ENCODE data around the gene SOSTDC1. TPM values are rescaled to one million over a fixed set of nuclear protein-coding genes. Genes with fewer than 3 reads are reported as not detected.
"Not testable (repeated sequence)": the region's sequence is repeated elsewhere in the genome, so short reads cannot be mapped to it uniquely, and the experiment has no call there.

SOSTDC1 gene, protein sequence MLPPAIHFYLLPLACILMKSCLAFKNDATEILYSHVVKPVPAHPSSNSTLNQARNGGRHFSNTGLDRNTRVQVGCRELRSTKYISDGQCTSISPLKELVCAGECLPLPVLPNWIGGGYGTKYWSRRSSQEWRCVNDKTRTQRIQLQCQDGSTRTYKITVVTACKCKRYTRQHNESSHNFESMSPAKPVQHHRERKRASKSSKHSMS
- not detected in 2 replicates for total RNA-seq (2014; rRNA removed; shearing (Covaris generic); ENCODE audit: low replicate concordance)

DNA sequence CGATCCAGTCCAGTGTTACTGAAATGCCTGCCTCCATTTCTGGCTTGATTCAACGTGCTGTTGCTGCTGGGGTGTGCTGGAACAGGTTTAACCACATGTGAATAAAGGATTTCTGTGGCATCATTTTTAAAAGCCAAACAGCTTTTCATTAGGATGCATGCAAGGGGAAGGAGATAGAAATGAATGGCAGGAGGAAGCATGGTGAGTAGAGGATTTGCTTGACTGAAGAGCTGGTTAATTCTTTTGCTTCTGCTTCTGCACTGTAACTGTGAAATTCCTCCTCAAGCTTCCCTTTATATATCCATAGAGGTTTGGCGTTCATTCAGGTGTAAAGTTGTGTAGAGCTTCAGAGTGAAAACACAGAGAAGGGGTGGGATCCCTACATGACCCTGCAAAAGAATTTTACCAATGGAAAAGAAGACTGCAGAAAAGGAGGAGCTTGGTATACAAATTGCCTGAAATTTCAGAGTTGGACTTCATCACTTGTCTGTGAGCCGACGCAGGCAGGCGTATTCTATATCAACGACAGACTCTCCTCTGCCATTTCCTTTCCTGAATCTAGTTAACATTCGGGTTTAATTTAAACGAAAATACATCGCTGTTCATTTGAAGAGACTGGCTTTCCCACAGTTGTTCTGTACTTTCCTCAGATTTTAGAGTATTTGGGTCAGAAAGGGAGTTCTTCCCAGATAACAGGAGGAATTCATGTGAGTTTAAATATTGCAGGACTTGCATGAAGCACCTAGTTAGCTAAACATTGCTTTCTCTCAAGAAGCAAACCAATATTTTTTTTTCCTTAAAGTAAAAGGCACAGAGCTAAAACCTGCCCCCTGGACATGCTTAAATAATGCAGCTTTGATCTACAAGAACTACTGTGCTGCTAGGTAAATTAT lies at the start of gene SOSTDC1:
SOSTDC1 (minus strand) TSS at position 270 of the 893 bp plus-strand sequence; CDS start at position 200, 70 bp downstream.
- DNase-seq: no peak

DNA sequence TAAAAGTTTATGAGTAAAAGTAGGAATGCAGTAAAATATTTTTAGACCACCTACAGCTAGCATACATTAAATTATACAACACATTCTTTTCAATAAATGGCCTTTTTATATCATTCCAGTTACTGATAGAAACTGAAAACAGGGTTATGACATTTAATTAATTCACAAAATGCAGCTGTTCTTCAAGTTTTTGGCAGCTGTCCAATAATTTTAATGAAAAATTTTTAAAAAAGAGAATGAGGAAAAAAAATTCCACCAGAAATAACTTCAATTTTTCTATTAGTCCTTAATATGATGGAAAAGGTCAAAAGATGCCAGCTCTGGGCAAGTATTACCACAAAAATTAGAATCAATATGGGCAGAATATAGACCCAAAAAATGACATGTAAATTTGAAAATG lies 49.2 kb upstream of the SOSTDC1 start:
- H3K27me3 ChIP-seq: peaks cover 2% of the 10 kb centered on the region; the same call in 1 of the 2 replicates
- no peak for DNase-seq
- H3K36me3 ChIP-seq: no peaks in the 10 kb centered on the region
- H3K4me3 ChIP-seq: no peak overlapping the region
- H3K9me3 ChIP-seq: no peaks in the 10 kb centered on the region

More for the DNA sequence above, at the start of gene SOSTDC1:
- Histone ChIP-seq H3K27me3 (0 out of 2 replicates have a peak, but pooled peaks cover 3% of the 10 kb centered on the region), H3K9me3 (no peaks in the 10 kb centered on the region), H3K4me3 (0 out of 2 replicates have a peak within 1 kb of the TSS, but pooled peaks have one; percentile 6), H3K36me3 (no peaks in the 10 kb centered on the region)

DNA sequence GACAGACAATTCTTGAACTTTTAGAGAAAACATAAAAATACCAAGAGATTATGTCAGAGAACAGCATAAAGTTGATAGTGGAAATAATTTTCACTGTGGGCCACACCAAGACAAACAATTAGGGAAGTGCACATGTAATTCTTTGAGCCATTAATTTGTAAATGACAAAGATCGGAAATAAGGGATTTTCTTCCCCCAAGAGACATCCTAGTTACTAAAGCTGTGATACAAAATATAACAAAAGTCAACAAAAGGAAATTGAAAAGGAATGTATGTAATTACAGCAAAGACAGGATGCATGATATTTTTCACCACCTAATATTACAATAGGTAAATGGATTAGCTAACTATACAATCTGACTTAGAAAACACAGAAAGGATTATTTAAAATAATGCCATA lies 48.7 kb upstream of the SOSTDC1 start:
- Histone ChIP-seq H3K4me3 (no peak overlapping the region), H3K36me3 (no peaks in the 10 kb centered on the region), H3K27me3 (peaks cover 2% of the 10 kb centered on the region; the same call in 1 of the 2 replicates), H3K9me3 (no peaks in the 10 kb centered on the region)
- no peak for DNase-seq

DNA sequence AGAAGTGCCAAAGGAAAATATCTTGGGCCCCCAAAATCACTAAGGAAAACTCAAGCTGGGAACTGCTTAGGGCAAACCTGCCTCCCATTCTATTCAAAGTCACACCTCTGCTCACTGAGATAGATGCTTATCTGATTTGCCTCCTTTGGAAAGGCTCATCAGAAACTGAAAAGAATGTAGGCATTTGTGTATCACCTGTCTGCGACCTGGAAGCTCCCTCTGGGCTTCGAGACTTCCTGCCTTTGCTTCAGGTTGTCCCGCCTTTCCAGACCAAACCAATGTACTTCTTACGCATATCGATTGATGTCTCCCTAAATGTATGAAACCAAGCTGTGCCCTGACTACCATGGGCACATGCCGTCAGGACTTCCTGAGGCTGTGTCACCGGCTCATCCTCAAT lies 46.6 kb upstream of the SOSTDC1 start:
- Histone ChIP-seq H3K4me3 (no peak overlapping the region), H3K36me3 (no peaks in the 10 kb centered on the region), H3K27me3 (no peaks in the 10 kb centered on the region; the same call in 1 of the 2 replicates), H3K9me3 (no peaks in the 10 kb centered on the region)
- DNase-seq: no peak

DNA sequence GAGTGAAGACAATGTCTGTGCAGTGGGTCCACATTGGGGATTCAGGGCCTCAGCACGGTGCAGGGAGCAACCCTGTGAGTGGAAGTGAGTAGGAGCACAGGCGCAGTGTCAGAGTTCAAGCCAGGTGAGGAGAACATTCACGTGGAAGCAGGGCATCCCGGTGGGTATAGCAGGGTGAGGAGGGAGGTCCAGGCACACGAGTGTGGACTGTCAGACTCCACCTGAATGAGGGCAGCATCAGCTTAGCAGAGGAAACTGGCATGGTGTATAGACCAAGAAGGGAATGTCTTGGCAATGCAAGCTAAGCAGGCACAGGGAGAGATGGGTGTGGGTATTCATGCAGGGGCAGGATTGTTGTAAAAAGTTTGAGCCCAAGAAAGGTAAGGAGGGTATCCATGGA lies 45.8 kb upstream of the SOSTDC1 start:
- Histone ChIP-seq H3K36me3 (no peaks in the 10 kb centered on the region), H3K9me3 (no peaks in the 10 kb centered on the region), H3K27me3 (no peaks in the 10 kb centered on the region), H3K4me3 (no peak overlapping the region)
- no peak for DNase-seq

DNA sequence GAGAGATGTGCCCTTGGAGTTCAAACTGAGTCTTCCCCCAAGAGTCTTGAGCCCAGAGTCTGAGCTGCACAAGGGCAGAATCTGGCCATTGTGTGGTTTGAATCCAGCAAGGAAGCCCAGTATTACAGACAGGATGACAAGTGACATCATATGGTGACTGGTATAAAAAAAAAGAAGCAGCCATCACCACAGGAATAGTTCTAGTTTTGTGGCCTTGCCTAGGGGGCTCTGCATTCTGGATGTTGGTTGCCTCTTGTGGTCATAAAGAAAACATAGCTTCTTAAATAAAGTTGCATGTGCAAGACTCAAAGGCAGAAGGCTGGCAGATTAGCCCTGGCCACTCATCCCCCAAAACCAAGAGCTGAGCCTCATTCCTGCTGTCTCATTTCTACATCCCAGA lies 44.3 kb upstream of the SOSTDC1 start:
- Histone ChIP-seq H3K4me3 (no peak overlapping the region), H3K9me3 (no peaks in the 10 kb centered on the region), H3K36me3 (no peaks in the 10 kb centered on the region), H3K27me3 (no peaks in the 10 kb centered on the region)
- DNase-seq: no peak

DNA sequence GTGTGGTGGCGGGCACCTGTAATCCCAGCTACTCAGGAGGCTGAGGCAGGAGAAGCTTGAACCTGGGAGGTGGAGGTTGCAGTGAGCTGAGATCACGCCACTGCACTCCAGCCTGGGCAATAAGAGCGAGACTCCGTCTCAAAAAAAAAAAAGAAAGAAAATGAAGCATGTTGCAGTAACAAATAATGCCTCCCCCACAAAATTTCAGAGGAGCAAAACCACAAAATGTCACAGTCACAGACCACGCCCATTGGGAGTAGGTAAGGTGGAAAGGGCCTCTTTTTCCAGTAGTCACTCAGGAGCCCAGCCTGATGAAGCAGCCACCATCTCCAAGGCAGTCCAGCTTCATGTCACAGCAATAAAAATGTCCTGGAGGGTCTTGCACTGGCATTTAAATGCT lies 40.9 kb upstream of the SOSTDC1 start:
- not testable (repeated sequence) for DNase-seq, H3K27me3 ChIP-seq, H3K4me3 ChIP-seq, H3K9me3 ChIP-seq, H3K36me3 ChIP-seq

DNA sequence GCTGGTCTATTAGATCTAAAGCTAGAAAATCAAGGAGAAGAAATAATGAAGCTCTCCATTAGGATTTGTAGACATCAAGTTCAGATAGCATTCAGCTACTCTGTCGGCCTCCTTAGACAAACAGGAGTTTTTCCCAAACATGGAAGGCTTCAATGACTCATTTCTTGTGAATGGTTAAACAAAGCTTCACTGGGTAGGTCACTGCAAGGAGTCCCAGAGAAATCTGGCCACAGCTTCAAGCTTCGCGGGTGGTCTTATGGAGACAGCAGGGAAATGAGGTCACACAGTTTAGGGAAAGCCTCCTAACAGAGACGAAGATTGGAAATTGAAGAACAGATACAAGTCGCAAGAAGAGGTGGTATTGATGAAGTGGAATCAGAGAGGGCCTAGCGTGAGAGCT lies 38.5 kb upstream of the SOSTDC1 start:
- Histone ChIP-seq H3K27me3 (no peaks in the 10 kb centered on the region), H3K36me3 (no peaks in the 10 kb centered on the region), H3K9me3 (no peaks in the 10 kb centered on the region), H3K4me3 (no peak overlapping the region)
- DNase-seq: no peak

DNA sequence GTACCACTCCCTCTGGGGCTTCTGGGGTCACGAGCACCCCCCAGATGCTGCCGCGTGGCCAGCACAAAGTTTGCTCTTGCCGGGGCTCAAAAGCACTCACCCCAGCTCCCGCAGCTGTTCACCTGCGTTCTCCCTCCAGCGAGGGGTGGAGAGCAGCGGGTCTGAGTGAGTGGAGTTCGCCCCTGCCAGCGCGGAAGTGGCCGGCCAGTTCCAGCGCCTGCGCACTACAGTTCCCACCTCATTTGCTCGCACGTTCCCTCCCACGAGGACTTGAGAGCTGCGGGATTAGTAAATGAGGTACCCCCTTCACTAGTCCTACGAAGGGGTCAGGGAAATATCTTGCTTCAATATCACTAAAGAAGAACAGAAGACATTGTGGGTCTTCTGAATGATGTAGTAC lies 36.8 kb upstream of the SOSTDC1 start:
- Histone ChIP-seq H3K9me3 (no peaks in the 10 kb centered on the region), H3K4me3 (no peak overlapping the region), H3K36me3 (no peaks in the 10 kb centered on the region), H3K27me3 (no peaks in the 10 kb centered on the region)
- no peak for DNase-seq

DNA sequence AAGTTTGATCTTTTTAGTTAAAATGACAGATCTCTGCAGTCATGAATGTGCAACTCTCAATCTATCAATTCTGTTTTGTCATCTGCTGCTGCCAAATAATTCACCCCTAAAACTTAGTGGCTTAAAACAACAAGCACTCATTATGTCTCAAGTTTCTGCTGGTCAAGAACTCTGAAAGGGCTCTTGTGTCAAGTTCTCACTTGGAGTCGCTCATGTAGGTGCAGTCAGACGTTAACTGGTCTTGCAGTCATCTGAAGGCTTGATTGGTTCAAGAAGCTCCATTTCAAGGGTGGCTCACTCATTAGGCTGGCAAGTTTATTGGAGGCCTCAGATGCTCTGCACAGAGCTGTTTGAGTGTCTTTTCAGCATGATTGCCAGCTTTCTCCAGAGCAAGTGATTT lies 32.6 kb upstream of the SOSTDC1 start:
- no peak for DNase-seq
- Histone ChIP-seq H3K27me3 (no peaks in the 10 kb centered on the region), H3K36me3 (no peaks in the 10 kb centered on the region)

DNA sequence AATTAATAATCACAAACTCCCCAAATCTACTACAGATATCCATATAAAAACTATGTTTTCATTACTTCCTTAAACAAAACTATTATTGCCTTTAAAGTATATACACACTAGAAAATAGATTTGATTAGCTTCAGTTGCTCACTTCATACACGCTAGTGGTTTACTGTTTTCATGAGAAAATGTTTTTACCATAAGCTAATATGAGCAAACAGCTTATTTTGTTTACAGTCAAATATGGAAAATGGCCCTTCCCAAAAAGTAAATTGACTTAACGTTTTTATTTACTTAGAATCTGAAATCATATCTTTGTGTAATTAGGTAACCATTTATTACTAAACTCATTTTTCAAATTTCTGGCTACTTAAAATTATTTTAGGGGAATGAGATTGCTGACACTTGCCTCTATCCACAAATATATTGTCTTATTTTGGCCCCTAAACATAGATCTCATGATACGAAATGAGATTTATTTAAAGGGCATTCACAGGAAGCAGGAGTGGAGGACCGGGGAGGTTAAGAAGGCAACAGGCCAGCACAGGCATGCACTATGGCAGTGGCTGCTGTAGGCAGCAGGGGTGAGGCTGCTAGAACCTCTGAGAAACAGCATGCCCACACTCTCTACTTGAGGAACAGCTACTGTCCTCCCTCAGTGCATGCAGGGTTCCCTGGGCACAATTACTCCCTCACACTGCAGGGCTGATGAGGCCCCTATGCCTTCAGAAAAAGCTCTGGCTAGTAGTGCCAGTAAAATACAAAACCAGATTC lies 29.6 kb upstream of the SOSTDC1 start:
- Histone ChIP-seq H3K4me3 (no peak overlapping the region), H3K9me3 (no peaks in the 10 kb centered on the region), H3K27me3 (no peaks in the 10 kb centered on the region), H3K36me3 (no peaks in the 10 kb centered on the region)
- no peak for DNase-seq

More for the DNA sequence above, 32.6 kb upstream of the SOSTDC1 start:
- Histone ChIP-seq H3K9me3 (no peaks in the 10 kb centered on the region), H3K4me3 (no peak overlapping the region)

DNA sequence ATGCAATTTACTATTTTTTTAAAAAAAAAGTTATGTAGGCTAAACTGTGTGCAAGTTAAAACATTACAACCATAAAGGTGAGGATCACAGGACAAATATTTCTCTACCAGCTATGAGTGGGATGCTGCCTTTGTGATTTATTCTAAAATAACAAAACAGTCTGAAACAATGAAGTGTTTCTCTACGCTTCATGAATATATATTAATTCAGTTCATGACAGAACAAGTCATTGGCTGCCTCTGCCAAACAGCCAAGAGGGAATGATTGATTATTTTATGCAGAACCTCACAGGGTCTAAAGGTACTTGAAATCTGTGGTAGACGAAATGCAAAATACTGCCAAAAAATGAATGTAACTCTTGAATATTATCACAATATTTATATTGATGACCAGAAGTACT lies 29.0 kb upstream of the SOSTDC1 start:
- no peak for DNase-seq
- no peaks in the 10 kb centered on the region for H3K27me3 ChIP-seq
- H3K36me3 ChIP-seq: no peaks in the 10 kb centered on the region
- no peaks in the 10 kb centered on the region for H3K9me3 ChIP-seq
- no peak overlapping the region for H3K4me3 ChIP-seq

DNA sequence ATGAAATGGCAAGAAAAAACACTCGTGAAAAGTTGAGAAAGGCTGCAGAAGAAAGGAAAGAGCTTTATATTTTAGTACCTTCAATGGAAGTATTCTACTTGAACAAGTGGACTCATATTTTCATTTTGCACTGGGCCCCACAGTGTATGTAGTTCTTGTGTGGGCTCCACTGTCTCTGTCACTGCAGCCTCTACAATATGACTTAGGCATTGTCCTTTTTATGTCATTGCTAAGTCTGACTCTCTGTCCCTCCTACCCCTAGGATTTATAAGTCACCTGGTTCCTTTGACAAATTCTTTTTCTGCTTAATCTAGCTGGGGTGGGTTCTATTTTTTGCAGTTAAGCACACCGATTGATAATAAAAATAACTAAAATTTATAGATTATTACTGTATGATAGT lies 27.7 kb upstream of the SOSTDC1 start:
- Histone ChIP-seq H3K27me3 (no peaks in the 10 kb centered on the region), H3K36me3 (no peaks in the 10 kb centered on the region), H3K9me3 (no peaks in the 10 kb centered on the region), H3K4me3 (no peak overlapping the region)
- no peak for DNase-seq

DNA sequence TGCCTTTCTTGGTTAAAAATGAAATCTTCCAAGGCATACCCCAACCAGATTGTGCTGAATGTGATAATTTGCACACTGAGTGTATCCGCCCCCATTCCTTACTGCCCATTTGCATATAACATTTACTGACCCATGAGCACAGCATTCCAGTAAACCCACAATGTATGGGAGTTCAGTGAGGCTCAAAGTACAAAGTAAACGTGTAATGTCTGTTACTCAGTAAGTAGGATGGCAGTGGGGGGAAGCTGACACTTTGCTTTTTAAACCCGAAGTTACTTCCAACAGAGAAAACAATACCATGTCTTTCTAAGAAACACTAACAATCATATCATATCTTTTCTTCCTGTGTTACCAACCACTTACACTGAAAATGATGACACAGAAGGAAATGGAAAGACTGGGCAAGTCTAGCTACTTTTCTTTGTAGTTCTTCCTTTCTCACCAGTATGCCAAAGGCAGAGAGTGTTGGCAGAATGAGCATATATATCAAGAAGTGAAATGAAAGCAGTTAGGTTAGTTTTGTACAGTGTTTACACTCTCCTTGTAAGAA lies 27.1 kb upstream of the SOSTDC1 start:
- H3K27me3 ChIP-seq: no peaks in the 10 kb centered on the region
- no peaks in the 10 kb centered on the region for H3K9me3 ChIP-seq
- H3K36me3 ChIP-seq: no peaks in the 10 kb centered on the region
- DNase-seq: no peak
- no peak overlapping the region for H3K4me3 ChIP-seq

DNA sequence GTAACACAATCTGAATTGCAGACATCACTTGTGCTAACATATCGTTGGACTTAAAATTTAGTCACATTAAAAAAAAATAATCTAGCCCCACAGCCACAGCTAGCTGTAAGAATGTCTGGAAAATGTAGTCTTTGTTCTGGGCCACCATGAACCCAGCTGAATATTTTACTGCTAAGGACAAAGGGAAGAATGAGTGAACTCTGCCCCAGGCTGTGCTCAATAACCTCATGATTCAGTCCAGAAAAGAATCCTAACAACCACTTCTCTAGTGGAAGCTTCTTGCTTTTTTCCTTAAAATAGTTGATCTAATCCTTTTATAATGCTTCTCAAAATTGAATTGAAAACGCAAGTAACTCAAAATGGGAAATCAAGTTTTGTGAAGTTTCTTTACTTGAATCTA lies 25.6 kb upstream of the SOSTDC1 start:
- H3K36me3 ChIP-seq: no peaks in the 10 kb centered on the region
- H3K9me3 ChIP-seq: no peaks in the 10 kb centered on the region
- no peak overlapping the region for H3K4me3 ChIP-seq
- DNase-seq: no peak
- H3K27me3 ChIP-seq: no peaks in the 10 kb centered on the region

DNA sequence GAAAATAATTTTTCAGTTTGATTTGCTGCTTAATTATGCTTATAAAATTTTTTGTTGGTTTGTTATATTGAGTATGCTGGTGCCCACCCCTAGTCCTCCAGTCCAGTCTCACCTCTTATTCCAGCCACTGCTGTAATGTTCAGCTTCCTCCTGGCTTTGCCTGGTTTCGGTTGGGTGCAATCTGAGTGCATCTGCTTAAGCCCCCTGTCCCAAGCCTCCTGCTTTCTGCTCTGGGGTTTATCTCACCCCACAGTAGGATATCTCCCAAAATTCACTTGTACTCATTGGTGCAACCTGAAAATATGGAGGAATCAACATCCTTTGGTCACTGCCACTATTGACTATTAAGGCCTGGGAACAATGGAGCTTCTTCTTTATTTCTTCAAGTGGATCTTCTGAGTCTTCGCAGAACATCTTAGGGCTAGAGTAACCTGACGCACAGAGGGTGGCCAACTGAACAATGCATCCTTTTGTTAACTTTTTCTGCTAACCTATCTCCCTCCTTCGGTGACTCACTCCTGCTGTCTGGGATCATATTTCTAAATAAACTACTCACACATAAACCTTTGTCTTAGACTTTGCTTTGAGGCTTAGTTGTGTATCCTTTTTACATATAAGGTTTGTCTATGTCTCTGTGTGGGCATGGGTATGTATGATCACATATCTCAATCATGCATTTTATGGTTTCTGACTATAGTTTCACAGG lies 19.1 kb upstream of the SOSTDC1 start:
- Histone ChIP-seq H3K36me3 (no peaks in the 10 kb centered on the region), H3K9me3 (no peaks in the 10 kb centered on the region), H3K4me3 (no peak overlapping the region), H3K27me3 (no peaks in the 10 kb centered on the region; the same call in 1 of the 2 replicates)
- DNase-seq: no peak

All from MG63 (cell line).